HG03521 (cell line): ENCODE measurements around the gene KCNH2.
A peak's percentile ranks its signal among the peaks of the same experiment; 100 is the strongest.
"Not testable (repeated sequence)": the region's sequence is repeated elsewhere in the genome, so short reads cannot be mapped to it uniquely, and the experiment has no call there.

ENCODE experiments used
- ATAC-seq: cut with Tn5 transposase; IDR thresholded peaks from one replicate; pipeline ENCODE4 v1.9.1; 2021; ENCODE audit warnings: mild to moderate bottlenecking, moderate library complexity; ENCODE audit not compliant: unreplicated experiment

Gene KCNH2

GRCh38 chr7:150911590-150912267 lies 66.4 kb downstream of the KCNH2 start:
- no peak for ATAC-seq

- no peak for ATAC-seq
Observed at GRCh38 chr7:150910996-150911422, 67.1 kb downstream of the KCNH2 start.

GRCh38 chr7:150910305-150910995 lies 67.7 kb downstream of the KCNH2 start:
- not testable (repeated sequence) for ATAC-seq

- no peak for ATAC-seq
Observed at GRCh38 chr7:150909200-150909995, 68.7 kb downstream of the KCNH2 start.

- ATAC-seq = no peak
Observed at GRCh38 chr7:150908173-150908572, 69.9 kb downstream of the KCNH2 start.

- ATAC-seq = no peak
Observed at GRCh38 chr7:150904011-150904909, 73.9 kb downstream of the KCNH2 start.

GRCh38 chr7:150903606-150904005 lies 74.5 kb downstream of the KCNH2 start:
- ATAC-seq = no peak

GRCh38 chr7:150902078-150903033 lies 75.8 kb downstream of the KCNH2 start:
- ATAC-seq = no peak

GRCh38 chr7:150901160-150902035 lies 76.7 kb downstream of the KCNH2 start:
- no peak for ATAC-seq

- ATAC-seq = no peak
Observed at GRCh38 chr7:150900675-150901074, 77.4 kb downstream of the KCNH2 start.

GRCh38 chr7:150898475-150899011 lies 79.6 kb downstream of the KCNH2 start:
- ATAC-seq = no peak

- peak; percentile 47 for ATAC-seq
Observed at GRCh38 chr7:150897502-150898474, 80.3 kb downstream of the KCNH2 start.

GRCh38 chr7:150896562-150897209 lies 81.4 kb downstream of the KCNH2 start:
- ATAC-seq = no peak

GRCh38 chr7:150895809-150896208 lies 82.3 kb downstream of the KCNH2 start:
- ATAC-seq = no peak
